Endothelial cell of umbilical vein (primary cell): ENCODE measurements around the gene TJP1. TPM values are rescaled to one million over a fixed set of nuclear protein-coding genes. Genes with fewer than 3 reads are reported as not detected.
A peak's percentile ranks its signal among the peaks of the same experiment; 100 is the strongest.

ENCODE experiments used
- BruUV-seq: library from RNA; stranded (reverse); fragments of 400-500 nt; replicated peaks from 2 replicates; lab custom pipeline; 2021; lab: Mats Ljungman, UMichigan
- CTCF ChIA-PET: fragments of 300-600, 350-600 bp; sonication (Branson Sonifier 250); formaldehyde crosslinking; loops from one replicate; lab custom pipeline; 2021; ENCODE audit warnings: antibody characterized with exemption, inconsistent platforms; lab: Charles Lee
- POLR2A ChIA-PET: fragments of 300-600, 350-600 bp; sonication (Branson Sonifier 250); formaldehyde crosslinking; loops from one replicate; lab custom pipeline; 2021; ENCODE audit warnings: antibody characterized with exemption, inconsistent platforms; lab: Charles Lee
- DNase-seq: peaks from one replicate; pipeline ENCODE4 v3.0.0-alpha.2; 2011; ENCODE audit warnings: low read depth, low spot score
- FAIRE-seq: peaks from 2 replicates; lab custom pipeline; 2011; peaks lifted over from hg19 to GRCh38; lab: Jason Lieb, UNC
- H2AFZ ChIP-seq: 2 replicates; pipeline ENCODE4 v1.6.0; 2012; ENCODE audit warnings: low read depth, low read length, control low read depth, inconsistent platforms
- H3K27ac ChIP-seq: 2 replicates; pipeline ENCODE4 v1.5.1; 2011; ENCODE audit warnings: low read depth, mild to moderate bottlenecking, control low read depth, low read length, moderate library complexity; ENCODE audit not compliant: insufficient read depth
- H3K27me3 ChIP-seq, 2 experiments: 2 replicates each; pipeline versions ENCODE4 v1.6.0 to v1.6.1; 2011; ENCODE audit warnings: low read length in 2 of 2, mixed read lengths in 1 of 2; ENCODE audit not compliant: control insufficient read depth in 2 of 2, insufficient read depth in 2 of 2
- H3K36me3 ChIP-seq, 2 experiments: 2 replicates in 1 of 2; 3 replicates in 1 of 2; pipeline ENCODE4 v1.5.1; 2011; ENCODE audit warnings: low read length in 2 of 2, mild to moderate bottlenecking in 1 of 2, moderate library complexity in 1 of 2; ENCODE audit not compliant: control insufficient read depth in 2 of 2, insufficient read depth in 2 of 2; ENCODE audit errors: extremely low read depth in 1 of 2
- H3K4me1 ChIP-seq: 3 replicates; pipeline ENCODE4 v1.5.1; 2011; ENCODE audit warnings: mild to moderate bottlenecking, low read length; ENCODE audit not compliant: control insufficient read depth, insufficient read depth; ENCODE audit errors: extremely low read depth
- H3K4me2 ChIP-seq: 2 replicates; pipeline ENCODE4 v1.6.1; 2011; ENCODE audit warnings: low read length, control low read depth, mixed read lengths; ENCODE audit not compliant: insufficient read depth
- H3K4me3 ChIP-seq, 3 experiments: fragments of 200-600 bp in 1 of 3; sonication (generic), shearing (Covaris generic) in 1 of 3; replicated peaks in 1 of 3; 2 replicates each; pipeline ENCODE4 v1.5.1; 2011 to 2016; ENCODE audit warnings: control low read depth in 3 of 3, low read length in 3 of 3, mild to moderate bottlenecking in 2 of 3, inconsistent platforms in 1 of 3, low read depth in 1 of 3, moderate library complexity in 1 of 3; ENCODE audit not compliant: insufficient read depth in 1 of 3
- H3K79me2 ChIP-seq: 2 replicates; pipeline ENCODE4 v1.6.0; 2012; ENCODE audit warnings: low read length, inconsistent platforms; ENCODE audit not compliant: control insufficient read depth, insufficient read depth
- H3K9ac ChIP-seq: replicated peaks from 2 replicates; pipeline ENCODE3; 2011; ENCODE audit warnings: low read length, control low read depth; ENCODE audit not compliant: insufficient read depth; ENCODE audit errors: extremely low read depth
- H3K9me1 ChIP-seq: replicated peaks from 3 replicates; pipeline ENCODE4 v1.6.0; 2011; ENCODE audit warnings: mild to moderate bottlenecking, low read length; ENCODE audit not compliant: control insufficient read depth, insufficient read depth; ENCODE audit errors: extremely low read depth
- H3K9me3 ChIP-seq: replicated peaks from 2 replicates; pipeline ENCODE4 v1.5.1; 2012; ENCODE audit warnings: low read length, inconsistent platforms; ENCODE audit not compliant: control insufficient read depth, insufficient read depth
- H4K20me1 ChIP-seq: replicated peaks from 2 replicates; pipeline ENCODE3; 2011; ENCODE audit warnings: mild to moderate bottlenecking, low read length; ENCODE audit not compliant: control insufficient read depth, insufficient read depth; ENCODE audit errors: extremely low read depth
- FOS ChIP-seq: IDR thresholded peaks from 2 replicates; pipeline ENCODE4 v1.6.1; 2011; ENCODE audit warnings: mild to moderate bottlenecking, low read length, moderate library complexity, borderline replicate concordance; ENCODE audit not compliant: insufficient read depth
- JUN ChIP-seq: IDR thresholded peaks from 2 replicates; pipeline ENCODE4 v1.6.1; 2011; ENCODE audit warnings: borderline replicate concordance, low read depth; ENCODE audit not compliant: insufficient read length, insufficient read depth
- POLR2A ChIP-seq: IDR thresholded peaks from 2 replicates; pipeline ENCODE4 v1.6.1; 2012; ENCODE audit warnings: low read depth, mild to moderate bottlenecking, control low read depth, low read length
- POLR2AphosphoS5 ChIP-seq: IDR thresholded peaks from 2 replicates; pipeline ENCODE4 v1.6.1; 2012; ENCODE audit warnings: low read depth, mild to moderate bottlenecking, control low read depth, low read length, moderate library complexity; ENCODE audit not compliant: insufficient read depth
- dilution Hi-C: fragments of 300-500 bp; cut with MboI; formaldehyde crosslinking; loops from one replicate; pipeline ENCODE4 v1.15.0; 2019; ENCODE audit warnings: low sequenced_read_pairs; ENCODE audit not compliant: extremely low pct_ligation_motif_present
- intact Hi-C: fragments of 100-400 bp; cut with micrococcal nuclease; formaldehyde crosslinking; loops from one replicate; pipeline ENCODE4 v1.10.0; 2022
- polyA plus RNA-seq, 4 experiments: library from polyadenylated mRNA; depleted of rRNA in 3 of 4; stranded (reverse) in 3 of 4; unstranded in 1 of 4; fragments of >200 nt; gene quantifications; 2 replicates each; pipeline versions ENCODE4 v1.2.1 to v1.2.3, GENCODE V29; 2011 to 2012; ENCODE audit warnings: missing spikeins in 1 of 4
- total RNA-seq: library from RNA; stranded (reverse); gene quantifications from 2 replicates; pipeline ENCODE4 v1.2.3, GENCODE V29; 2021
- TF ChIP-seq, protein P1 (sequence below), 2 donors: IDR thresholded peaks; 1 replicate in 1 of 2; 2 replicates in 1 of 2; pipeline ENCODE4 v1.5.1; 2011; ENCODE audit warnings: low read length in 2 of 2, mild to moderate bottlenecking in 2 of 2, moderate library complexity in 2 of 2, control low read depth in 1 of 2, inconsistent platforms in 1 of 2, low read depth in 1 of 2; ENCODE audit not compliant: insufficient read depth in 1 of 2; ENCODE audit errors: extremely low read depth in 1 of 2

The TJP1 gene
- total and polyA plus RNA-seq, 2 donors (not counting 3 experiments of a cell fraction or from before 2014, with no cell fraction given) = 45.6 to 128 TPM

DNA sequence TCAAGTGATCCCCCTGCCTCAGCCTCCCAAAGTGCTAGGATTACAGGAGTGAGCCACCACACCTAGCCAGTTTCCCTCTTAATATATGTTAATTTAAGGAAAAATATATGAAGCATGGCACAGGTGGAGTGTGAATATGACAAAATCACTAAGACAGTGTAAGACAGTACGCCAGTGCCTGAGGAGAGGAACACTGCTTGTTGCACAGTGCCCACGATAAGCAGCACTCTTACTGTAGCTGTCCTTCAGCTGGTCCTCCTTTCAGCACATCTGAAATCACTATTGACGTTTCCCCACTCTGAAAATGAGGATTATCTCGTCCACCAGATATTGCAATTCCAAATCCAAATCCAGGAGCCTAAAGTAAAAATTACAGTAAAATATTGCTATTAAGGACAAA is 49.3 kb downstream of the TJP1 start:
- DNase-seq (no peak), FAIRE-seq (no peak)
- no peak overlapping the region for H3K9ac ChIP-seq
- H2AFZ ChIP-seq = no peak overlapping the region
- ChIA-PET POLR2A (no interaction called here), CTCF (interaction anchor here (1.0 kb wide), 1 partner anchor 153 kb away, joined by 3 read pairs; no protein-coding TSS in a partner anchor)
- no TSS peak for BruUV-seq
- peaks cover 15% of the 10 kb centered on the region for H4K20me1 ChIP-seq
- dilution Hi-C loops = no loop called here
- no peaks in the 10 kb centered on the region for H3K9me1 ChIP-seq
- H3K27ac ChIP-seq = no peak overlapping the region
- H3K9me3 ChIP-seq = no peaks in the 10 kb centered on the region
- TF ChIP-seq POLR2AphosphoS5 (no peak), JUN (no peak), FOS (no peak), POLR2A (no peak)
- H3K79me2 ChIP-seq = peaks cover 64% of the 10 kb centered on the region
- no peak overlapping the region for H3K4me2 ChIP-seq
- intact Hi-C loops = loop anchor here (2.0 to 5.0 kb wide), 2 partner anchors 16 to 49 kb away; partner anchors contain the start of gene TJP1
- H3K27me3 ChIP-seq = no peaks in the 10 kb centered on the region
- H3K36me3 ChIP-seq = peaks cover 14% of the 10 kb centered on the region in 2 experiments
- no peaks in the 10 kb centered on the region for H3K4me1 ChIP-seq
- no peak overlapping the region for H3K4me3 ChIP-seq

DNA sequence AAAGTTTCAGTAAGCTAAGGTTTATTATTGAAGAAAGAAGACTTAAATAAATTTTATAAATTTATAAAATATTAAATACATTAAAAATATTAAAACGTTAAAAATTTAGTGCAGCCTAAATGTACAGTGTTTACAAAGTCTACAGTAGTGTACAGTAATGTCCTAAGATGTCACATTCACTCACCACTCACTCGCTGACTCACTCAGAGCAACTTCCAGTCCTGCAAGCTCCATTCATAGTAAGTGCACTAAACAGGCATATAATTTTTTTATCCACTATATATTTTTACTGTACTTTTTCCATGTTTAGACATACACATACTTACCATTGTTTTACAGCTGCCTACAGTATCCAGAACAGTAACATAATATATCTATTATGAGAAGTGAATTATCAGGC is 51.5 kb downstream of the TJP1 start:
- no peak for FAIRE-seq
- H3K4me1 ChIP-seq = no peaks in the 10 kb centered on the region
- no peak overlapping the region for H3K4me2 ChIP-seq
- H3K9ac ChIP-seq = no peak overlapping the region
- H3K27me3 ChIP-seq = no peaks in the 10 kb centered on the region
- H2AFZ ChIP-seq = no peak overlapping the region
- BruUV-seq = no TSS peak
- ChIA-PET POLR2A (no interaction called here), CTCF (no interaction called here)
- no peak overlapping the region for H3K27ac ChIP-seq
- dilution Hi-C loops (no loop called here), intact Hi-C loops (loop anchor here (5.0 kb wide), 1 partner anchor 52 kb away; the partner anchor contains the start of gene TJP1)
- peak; percentile 25 for TF ChIP-seq FOS
- TF ChIP-seq, protein P1, sequence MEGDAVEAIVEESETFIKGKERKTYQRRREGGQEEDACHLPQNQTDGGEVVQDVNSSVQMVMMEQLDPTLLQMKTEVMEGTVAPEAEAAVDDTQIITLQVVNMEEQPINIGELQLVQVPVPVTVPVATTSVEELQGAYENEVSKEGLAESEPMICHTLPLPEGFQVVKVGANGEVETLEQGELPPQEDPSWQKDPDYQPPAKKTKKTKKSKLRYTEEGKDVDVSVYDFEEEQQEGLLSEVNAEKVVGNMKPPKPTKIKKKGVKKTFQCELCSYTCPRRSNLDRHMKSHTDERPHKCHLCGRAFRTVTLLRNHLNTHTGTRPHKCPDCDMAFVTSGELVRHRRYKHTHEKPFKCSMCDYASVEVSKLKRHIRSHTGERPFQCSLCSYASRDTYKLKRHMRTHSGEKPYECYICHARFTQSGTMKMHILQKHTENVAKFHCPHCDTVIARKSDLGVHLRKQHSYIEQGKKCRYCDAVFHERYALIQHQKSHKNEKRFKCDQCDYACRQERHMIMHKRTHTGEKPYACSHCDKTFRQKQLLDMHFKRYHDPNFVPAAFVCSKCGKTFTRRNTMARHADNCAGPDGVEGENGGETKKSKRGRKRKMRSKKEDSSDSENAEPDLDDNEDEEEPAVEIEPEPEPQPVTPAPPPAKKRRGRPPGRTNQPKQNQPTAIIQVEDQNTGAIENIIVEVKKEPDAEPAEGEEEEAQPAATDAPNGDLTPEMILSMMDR (IDR thresholded peaks at IDR 0.05; ENCODE audit: extremely low read depth in 1 of 2, insufficient read depth in 1 of 2, low read depth in 1 of 2, low read length in 2 of 2) = no peak
- DNase-seq = no peak
- H4K20me1 ChIP-seq = peaks cover 5% of the 10 kb centered on the region
- no peaks in the 10 kb centered on the region for H3K9me3 ChIP-seq
- peaks cover 19 to 22% of the 10 kb centered on the region in 2 experiments for H3K36me3 ChIP-seq
- H3K79me2 ChIP-seq = peaks cover 53% of the 10 kb centered on the region
- H3K4me3 ChIP-seq = no peak overlapping the region
- H3K9me1 ChIP-seq = no peaks in the 10 kb centered on the region
